ENCODE measurements around the gene ARHGEF4. TPM values are rescaled to one million over a fixed set of nuclear protein-coding genes. Genes with fewer than 3 reads are reported as not detected.

Gene ARHGEF4
- total RNA-seq, 1 experiment from 2014 or later: 26.6 TPM

- TF ChIP-seq CTCF (IDR thresholded peaks at IDR 0.05 in 2 of 3, conservative IDR thresholded peaks at IDR 0.05 in 1 of 3; ENCODE audit: borderline replicate concordance in 1 of 3, insufficient read depth in 1 of 3, low read depth in 2 of 3, low read length in 2 of 3) (no peak), SIN3A (IDR thresholded peaks at IDR 0.05; ENCODE audit: low read depth) (no peak), MAX (IDR thresholded peaks at IDR 0.05) (no peak), RAD21 (IDR thresholded peaks at IDR 0.05; ENCODE audit: low read depth) (no peak), CBX3 (IDR thresholded peaks at IDR 0.05; ENCODE audit: low read depth) (no peak), POLR2A (IDR thresholded peaks at IDR 0.05; ENCODE audit: borderline replicate concordance, extremely low read depth, insufficient read depth, insufficient read length) (no peak), SP1 (IDR thresholded peaks at IDR 0.05; ENCODE audit: low read depth) (no peak)
Observed at GRCh38 chr2:131026919-131027318, 190.2 kb downstream of the ARHGEF4 start (continued).

GRCh38 chr2:131027566-131028528 lies 191.1 kb downstream of the ARHGEF4 start:
- ChIA-PET CTCF (no interaction called here), RAD21 (ENCODE audit: low non-redundant PET in 1 of 2, low total read pairs in 2 of 2, uncharacterized antibody in 2 of 2, unreplicated experiment in 2 of 2) (no interaction called here), POLR2A (no interaction called here)
- no peak for ATAC-seq
- Histone ChIP-seq H3K27me3 (ENCODE audit: insufficient read depth, low read length) (no peaks in the 10 kb centered on the region), H3K79me2 (ENCODE audit: insufficient read depth, low read length) (no peaks in the 10 kb centered on the region), H3K36me3 (ENCODE audit: control insufficient read depth in 1 of 2, insufficient read depth in 2 of 2, low read length in 2 of 2) (no peaks in the 10 kb centered on the region), H3K4me3 (replicated peaks in 1 of 2; ENCODE audit: low read depth in 1 of 2, low read length in 2 of 2) (no peak overlapping the region), H4K20me1 (ENCODE audit: insufficient read depth) (no peaks in the 10 kb centered on the region), H3K4me2 (ENCODE audit: low read length) (no peak overlapping the region), H3K9me2 (ENCODE audit: insufficient read depth) (no peaks in the 10 kb centered on the region), H3K4me1 (ENCODE audit: control insufficient read depth in 1 of 2, insufficient read depth in 2 of 2, low read length in 2 of 2) (no peaks in the 10 kb centered on the region), H3K9me3 (ENCODE audit: control insufficient read depth in 1 of 2, insufficient read depth in 1 of 2, low read depth in 1 of 2, low read length in 2 of 2) (no peaks in the 10 kb centered on the region; a peak in 1 of 4 replicates), H3K9ac (ENCODE audit: low read length) (no peak overlapping the region), H3K27ac (ENCODE audit: low read depth, low read length) (no peak overlapping the region), H2AFZ (ENCODE audit: low read depth, low read length, poor library complexity, severe bottlenecking) (no peak overlapping the region)
- intact Hi-C loops (cut with micrococcal nuclease): no loop called here
- DNase-seq (ENCODE audit: low read depth, low spot score): no peak
- no TSS peak for BruUV-seq (replicated peaks)
- TF ChIP-seq SRF (IDR thresholded peaks at IDR 0.05; ENCODE audit: low read depth): no peak
- no peak for TF ChIP-seq CEBPB (IDR thresholded peaks at IDR 0.05; ENCODE audit: low read depth)
- no peak for TF ChIP-seq JUND (IDR thresholded peaks at IDR 0.05)
- no peak for TF ChIP-seq TCF7L2 (IDR thresholded peaks at IDR 0.05; ENCODE audit: borderline replicate concordance, extremely low read depth, insufficient read depth, insufficient read length)
- no peak for TF ChIP-seq EGR1 (IDR thresholded peaks at IDR 0.05; ENCODE audit: low read depth)
- TF ChIP-seq POLR2AphosphoS5 (IDR thresholded peaks at IDR 0.05; ENCODE audit: low read depth, low read length): no peak
- no peak for TF ChIP-seq EZH2phosphoT487 (IDR thresholded peaks at IDR 0.05; ENCODE audit: borderline replicate concordance)
- TF ChIP-seq SIN3A (IDR thresholded peaks at IDR 0.05; ENCODE audit: low read depth): no peak
- TF ChIP-seq FOSL1 (IDR thresholded peaks at IDR 0.05; ENCODE audit: low read depth): no peak
- no peak for TF ChIP-seq ATF3 (IDR thresholded peaks at IDR 0.05)
- no peak for TF ChIP-seq EZH2 (IDR thresholded peaks at IDR 0.05)
- TF ChIP-seq ZFX (IDR thresholded peaks at IDR 0.05): no peak
- TF ChIP-seq ZNF274 (IDR thresholded peaks at IDR 0.05; ENCODE audit: low read depth, low read length): no peak
- TF ChIP-seq ZBTB33 (IDR thresholded peaks at IDR 0.05; ENCODE audit: extremely low read depth, insufficient replicate concordance, low read length): no peak
- no peak for TF ChIP-seq MAX (IDR thresholded peaks at IDR 0.05)

Data from HCT116 (cell line).